Bronchial epithelial cell (primary cell): Measurements from ENCODE around the gene NEUROG2. TPM values are rescaled to one million over a fixed set of nuclear protein-coding genes. Genes with fewer than 3 reads are reported as not detected.
A peak's percentile ranks its signal among the peaks of the same experiment; 100 is the strongest.

Experiments
- DNase-seq: peaks from one replicate; pipeline ENCODE4 v3.0.0-alpha.2; 2010; ENCODE audit warnings: low read depth
- FAIRE-seq: peaks from 2 replicates; lab custom pipeline; 2011; peaks lifted over from hg19 to GRCh38; lab: Jason Lieb, UNC
- H3K27me3 ChIP-seq: 2 replicates; pipeline ENCODE4 v1.5.1; 2011; ENCODE audit warnings: low read length; ENCODE audit not compliant: control insufficient read depth, insufficient read depth
- H3K36me3 ChIP-seq: 2 replicates; pipeline ENCODE4 v1.5.1; 2011; ENCODE audit warnings: low read length; ENCODE audit not compliant: control insufficient read depth, insufficient read depth
- H3K4me3 ChIP-seq: 2 replicates; pipeline ENCODE4 v1.5.1; 2011; ENCODE audit warnings: mild to moderate bottlenecking, low read depth, low read length, control low read depth
- CTCF ChIP-seq: IDR thresholded peaks from 2 replicates; pipeline ENCODE4 v1.5.1; 2011; ENCODE audit warnings: mild to moderate bottlenecking, moderate library complexity, low read length, control low read depth, inconsistent platforms; ENCODE audit not compliant: insufficient read depth, severe bottlenecking
- total RNA-seq: library from RNA; depleted of rRNA; stranded (reverse); fragments of >200 nt; gene quantifications from 2 replicates; pipeline ENCODE4 v1.2.1, GENCODE V29; 2014

Gene NEUROG2
- not detected in 2 replicates for total RNA-seq

- Histone ChIP-seq H3K27me3 (peaks cover 77% of the 10 kb centered on the region), H3K4me3 (peak within 1 kb of the TSS; percentile 41), H3K36me3 (no peaks in the 10 kb centered on the region)
- no peak for DNase-seq
- no peak for FAIRE-seq
- no peak for TF ChIP-seq CTCF
Observed at GRCh38 chr4:112516066-112516470, at the start of gene NEUROG2. Gene NEUROG2 (minus strand): TSS chr4:112516180. CDS start chr4:112515475, 705 bp downstream.

- Histone ChIP-seq H3K4me3 (no peak overlapping the region), H3K36me3 (no peaks in the 10 kb centered on the region), H3K27me3 (no peaks in the 10 kb centered on the region)
- no peak for DNase-seq
- no peak for FAIRE-seq
- no peak for TF ChIP-seq CTCF
Observed at GRCh38 chr4:112564706-112565270, 48.8 kb upstream of the NEUROG2 start.

- no peaks in the 10 kb centered on the region for H3K36me3 ChIP-seq
- H3K4me3 ChIP-seq, result no peak overlapping the region
- no peaks in the 10 kb centered on the region for H3K27me3 ChIP-seq
- DNase-seq (no peak), FAIRE-seq (no peak)
- TF ChIP-seq CTCF, result no peak
Observed at GRCh38 chr4:112563431-112564200, 47.6 kb upstream of the NEUROG2 start.

- no peak for TF ChIP-seq CTCF
- H3K27me3 ChIP-seq, result no peaks in the 10 kb centered on the region
- no peak overlapping the region for H3K4me3 ChIP-seq
- no peaks in the 10 kb centered on the region for H3K36me3 ChIP-seq
- FAIRE-seq, result no peak
- DNase-seq, result no peak
Observed at GRCh38 chr4:112562254-112562879, 46.4 kb upstream of the NEUROG2 start.

GRCh38 chr4:112560084-112560483 lies 44.1 kb upstream of the NEUROG2 start:
- Histone ChIP-seq H3K27me3 (no peaks in the 10 kb centered on the region), H3K4me3 (no peak overlapping the region), H3K36me3 (no peaks in the 10 kb centered on the region)
- no peak for FAIRE-seq
- DNase-seq, result no peak
- TF ChIP-seq CTCF, result no peak
